ENCODE results near the gene ESYT2. TPM values are rescaled to one million over a fixed set of nuclear protein-coding genes. Genes with fewer than 3 reads are reported as not detected.
A peak's percentile ranks its signal among the peaks of the same experiment; 100 is the strongest.

ESYT2 gene
- total and polyA plus RNA-seq, 9 of the 15 experiments (the other 6 are each of a cell fraction or from before 2014, with no cell fraction given) = 5.8 to 86.9 (median 64.7) TPM

- TF ChIP-seq SRF (CRISPR knock-in tag; IDR thresholded peaks at IDR 0.05) = peak in 1 of 2 experiments; percentile 78; a peak in 1 of 4 replicates
- TF ChIP-seq ZFX (CRISPR knock-in tag; IDR thresholded peaks at IDR 0.05) = peak; percentile 70
- peak; percentile 76 for TF ChIP-seq MAFK (IDR thresholded peaks at IDR 0.05; ENCODE audit: low read length)
- TF ChIP-seq MYC (IDR thresholded peaks at IDR 0.05; ENCODE audit: low read depth, low read length) = peak; percentile 43; the same call in 1 of the 2 replicates
- peak; percentile 15; the same call in 1 of the 2 replicates for TF ChIP-seq MYC (CRISPR knock-in tag; IDR thresholded peaks at IDR 0.05; ENCODE audit: borderline replicate concordance, low read depth)
- TF ChIP-seq TSHZ1 (CRISPR knock-in tag; IDR thresholded peaks at IDR 0.05) = no peak
- TF ChIP-seq ELF4 (CRISPR knock-in tag; IDR thresholded peaks at IDR 0.05) = 0 out of 2 replicates have a peak, but pooled peaks have one; percentile 36
- no peak for TF ChIP-seq ZFPM2 (CRISPR knock-in tag; IDR thresholded peaks at IDR 0.05)
- TF ChIP-seq ZBTB33 (CRISPR knock-in tag; IDR thresholded peaks at IDR 0.05) = peak; percentile 15
- peak; percentile 96 for TF ChIP-seq TEAD4 (IDR thresholded peaks at IDR 0.05; ENCODE audit: low read length)
- no peak for TF ChIP-seq TEAD4 (CRISPR knock-in tag; IDR thresholded peaks at IDR 0.05; ENCODE audit: borderline replicate concordance)
- no peak for TF ChIP-seq ETS1 (conservative IDR thresholded peaks at IDR 0.05; ENCODE audit: control insufficient read depth, low read depth, low read length)
- TF ChIP-seq KLF6 (CRISPR knock-in tag; IDR thresholded peaks at IDR 0.05; ENCODE audit: borderline replicate concordance) = no peak
- TF ChIP-seq CREM (IDR thresholded peaks at IDR 0.05; ENCODE audit: low read depth) = peak; percentile 67
- TF ChIP-seq KLF16 (IDR thresholded peaks at IDR 0.05) = peak; percentile 95
- no peak for TF ChIP-seq HCFC1 (IDR thresholded peaks at IDR 0.05; ENCODE audit: low read depth, low read length)
- no peak for TF ChIP-seq HDAC6 (IDR thresholded peaks at IDR 0.05; ENCODE audit: low read depth, low read length)
- TF ChIP-seq KDM1A (IDR thresholded peaks at IDR 0.05) = peak; percentile 90
- no peak for TF ChIP-seq ZNF77 (CRISPR knock-in tag; IDR thresholded peaks at IDR 0.05)
- peak; percentile 20; the same call in 1 of the 2 replicates for TF ChIP-seq PHF8 (IDR thresholded peaks at IDR 0.05; ENCODE audit: borderline replicate concordance, low read length)
- TF ChIP-seq CEBPB (tag; IDR thresholded peaks at IDR 0.05) = peak; percentile 64; the same call in 1 of the 2 replicates
- peak; percentile 76; the same call in 1 of the 2 replicates for TF ChIP-seq SMARCA5 (IDR thresholded peaks at IDR 0.05)
- TF ChIP-seq NCOA4 (IDR thresholded peaks at IDR 0.05; ENCODE audit: partially characterized antibody) = no peak
These were observed 5.8 kb upstream of the ESYT2 start (continued) for GRCh38 chr7:158834878-158835784.

All from K562 (cell line).